ENCODE data around the gene RPL38.

The RPL38 gene

GRCh38 chr17:74223901-74224300 is 20.4 kb downstream of the RPL38 start:
- TF ChIP-seq EZH2 (IDR thresholded peaks at IDR 0.05; ENCODE audit: borderline replicate concordance, low read depth, low read length, severe bottlenecking) (no peak), CTCF (IDR thresholded peaks at IDR 0.05; ENCODE audit: borderline replicate concordance, extremely low read depth, low read length, poor library complexity, severe bottlenecking) (no peak)
- H3K36me3 ChIP-seq (ENCODE audit: insufficient read depth, low read length) = no peaks in the 10 kb centered on the region
- H4K20me1 ChIP-seq (ENCODE audit: insufficient read depth, low read length) = peaks cover 3% of the 10 kb centered on the region; the same call in 1 of the 2 replicates
- H3K4me1 ChIP-seq (ENCODE audit: insufficient read depth, low read length) = no peaks in the 10 kb centered on the region
- DNase-seq (no peak), ATAC-seq (ENCODE audit: insufficient read depth, low read depth) (no peak)
- no peaks in the 10 kb centered on the region for H3K79me2 ChIP-seq (ENCODE audit: insufficient read depth, low read length)
- H3K27me3 ChIP-seq (ENCODE audit: insufficient read depth, low read length, poor library complexity) = no peaks in the 10 kb centered on the region
- H2AFZ ChIP-seq (ENCODE audit: low read depth, low read length) = no peak overlapping the region
- H3K9me3 ChIP-seq (ENCODE audit: insufficient read depth, low read length, severe bottlenecking) = no peaks in the 10 kb centered on the region
- no peak overlapping the region for H3K4me3 ChIP-seq (ENCODE audit: low read depth in 1 of 2, low read length in 2 of 2)
- H3K4me2 ChIP-seq (ENCODE audit: insufficient read depth, low read length) = no peak overlapping the region
- H3K27ac ChIP-seq (ENCODE audit: low read length) = no peak overlapping the region
- no peak overlapping the region for H3K9ac ChIP-seq (ENCODE audit: low read depth, low read length)

- ATAC-seq (ENCODE audit: insufficient read depth, low read depth) = no peak
- Histone ChIP-seq H3K4me1 (ENCODE audit: insufficient read depth, low read length) (no peaks in the 10 kb centered on the region), H3K4me2 (ENCODE audit: insufficient read depth, low read length) (no peak overlapping the region), H3K9me3 (ENCODE audit: insufficient read depth, low read length, severe bottlenecking) (no peaks in the 10 kb centered on the region), H3K27ac (ENCODE audit: low read length) (no peak overlapping the region), H4K20me1 (ENCODE audit: insufficient read depth, low read length) (peaks cover 3% of the 10 kb centered on the region; the same call in 1 of the 2 replicates), H3K79me2 (ENCODE audit: insufficient read depth, low read length) (no peaks in the 10 kb centered on the region), H3K36me3 (ENCODE audit: insufficient read depth, low read length) (no peaks in the 10 kb centered on the region), H3K27me3 (ENCODE audit: insufficient read depth, low read length, poor library complexity) (no peaks in the 10 kb centered on the region), H3K9ac (ENCODE audit: low read depth, low read length) (no peak overlapping the region), H3K4me3 (ENCODE audit: low read depth in 1 of 2, low read length in 2 of 2) (no peak overlapping the region), H2AFZ (ENCODE audit: low read depth, low read length) (no peak overlapping the region)
- DNase-seq = no peak
- TF ChIP-seq CTCF (IDR thresholded peaks at IDR 0.05; ENCODE audit: borderline replicate concordance, extremely low read depth, low read length, poor library complexity, severe bottlenecking) = no peak
- TF ChIP-seq EZH2 (IDR thresholded peaks at IDR 0.05; ENCODE audit: borderline replicate concordance, low read depth, low read length, severe bottlenecking) = no peak
These were observed 21.7 kb downstream of the RPL38 start for GRCh38 chr17:74224959-74225725.

- no peak for ATAC-seq (ENCODE audit: insufficient read depth, low read depth)
- no peaks in the 10 kb centered on the region for H3K79me2 ChIP-seq (ENCODE audit: insufficient read depth, low read length)
- no peaks in the 10 kb centered on the region for H3K4me1 ChIP-seq (ENCODE audit: insufficient read depth, low read length)
- no peak overlapping the region for H3K27ac ChIP-seq (ENCODE audit: low read length)
- H4K20me1 ChIP-seq (ENCODE audit: insufficient read depth, low read length) = peaks cover 3% of the 10 kb centered on the region; the same call in 1 of the 2 replicates
- no peak overlapping the region for H3K9ac ChIP-seq (ENCODE audit: low read depth, low read length)
- no peak overlapping the region for H3K4me3 ChIP-seq (ENCODE audit: low read depth in 1 of 2, low read length in 2 of 2)
- no peak for TF ChIP-seq CTCF (IDR thresholded peaks at IDR 0.05; ENCODE audit: borderline replicate concordance, extremely low read depth, low read length, poor library complexity, severe bottlenecking)
- TF ChIP-seq EZH2 (IDR thresholded peaks at IDR 0.05; ENCODE audit: borderline replicate concordance, low read depth, low read length, severe bottlenecking) = no peak
- H3K27me3 ChIP-seq (ENCODE audit: insufficient read depth, low read length, poor library complexity) = no peaks in the 10 kb centered on the region
- DNase-seq = no peak
- H3K36me3 ChIP-seq (ENCODE audit: insufficient read depth, low read length) = no peaks in the 10 kb centered on the region
- no peak overlapping the region for H3K4me2 ChIP-seq (ENCODE audit: insufficient read depth, low read length)
- no peaks in the 10 kb centered on the region for H3K9me3 ChIP-seq (ENCODE audit: insufficient read depth, low read length, severe bottlenecking)
- H2AFZ ChIP-seq (ENCODE audit: low read depth, low read length) = no peak overlapping the region
These were observed 22.8 kb downstream of the RPL38 start for GRCh38 chr17:74226252-74226651.
